Keratinocyte (primary cell): Measurements from ENCODE around the gene TYROBP. TPM values are rescaled to one million over a fixed set of nuclear protein-coding genes. Genes with fewer than 3 reads are reported as not detected.

ENCODE experiments used
- DNase-seq: peaks from one replicate; pipeline ENCODE4 v3.0.0-alpha.2; 2011; ENCODE audit warnings: low read depth, missing footprints, low spot score
- FAIRE-seq: peaks from 2 replicates; lab custom pipeline; 2011; peaks lifted over from hg19 to GRCh38; lab: Jason Lieb, UNC
- H2AFZ ChIP-seq: 2 replicates; pipeline ENCODE4 v1.6.0; 2012; ENCODE audit warnings: low read length, control low read depth, inconsistent platforms; ENCODE audit not compliant: control insufficient read depth
- H3K27ac ChIP-seq: 2 replicates; pipeline ENCODE4 v1.5.1; 2011; ENCODE audit warnings: low read length; ENCODE audit not compliant: control insufficient read depth, insufficient read depth
- H3K27me3 ChIP-seq: 3 replicates; pipeline ENCODE4 v1.6.0; 2011; ENCODE audit warnings: low read length; ENCODE audit not compliant: control insufficient read depth, insufficient read depth; ENCODE audit errors: extremely low read depth
- H3K36me3 ChIP-seq, 2 experiments: 2 replicates in 1 of 2; 3 replicates in 1 of 2; pipeline ENCODE4 v1.5.1; 2011; ENCODE audit warnings: low read length in 2 of 2, mild to moderate bottlenecking in 1 of 2; ENCODE audit not compliant: control insufficient read depth in 2 of 2, insufficient read depth in 2 of 2; ENCODE audit errors: extremely low read depth in 1 of 2
- H3K4me1 ChIP-seq: 3 replicates; pipeline ENCODE4 v1.5.1; 2011; ENCODE audit warnings: low read length; ENCODE audit not compliant: control insufficient read depth, insufficient read depth; ENCODE audit errors: extremely low read depth
- H3K4me2 ChIP-seq: 3 replicates; pipeline ENCODE4 v1.6.0; 2011; ENCODE audit warnings: low read depth, low read length; ENCODE audit not compliant: control insufficient read depth, insufficient read depth; ENCODE audit errors: extremely low read depth
- H3K4me3 ChIP-seq, 3 experiments: fragments of 200-600 bp in 1 of 3; sonication (generic) in 1 of 3; 2 replicates in 2 of 3; 3 replicates in 1 of 3; pipeline ENCODE4 v1.5.1; 2011 to 2016; ENCODE audit warnings: low read length in 3 of 3, mild to moderate bottlenecking in 3 of 3, control low read depth in 2 of 3, inconsistent platforms in 1 of 3, low read depth in 1 of 3, mixed read lengths in 1 of 3, mixed run types in 1 of 3, moderate library complexity in 1 of 3; ENCODE audit not compliant: control insufficient read depth in 2 of 3, insufficient read depth in 2 of 3; ENCODE audit errors: extremely low read depth in 1 of 3
- H3K79me2 ChIP-seq: 2 replicates; pipeline ENCODE4 v1.6.0; 2012; ENCODE audit warnings: low read length; ENCODE audit not compliant: control insufficient read depth, insufficient read depth
- H3K9ac ChIP-seq: 3 replicates; pipeline ENCODE4 v1.6.0; 2011; ENCODE audit warnings: low read length; ENCODE audit not compliant: control insufficient read depth, insufficient read depth; ENCODE audit errors: extremely low read depth
- H3K9me1 ChIP-seq: 3 replicates; pipeline ENCODE4 v1.6.0; 2011; ENCODE audit warnings: low read length; ENCODE audit not compliant: control insufficient read depth, insufficient read depth; ENCODE audit errors: extremely low read depth
- H3K9me3 ChIP-seq: 2 replicates; pipeline ENCODE4 v1.5.1; 2012; ENCODE audit warnings: low read depth, low read length; ENCODE audit not compliant: control insufficient read depth
- H4K20me1 ChIP-seq: 3 replicates; pipeline ENCODE4 v1.6.0; 2011; ENCODE audit warnings: low read length; ENCODE audit not compliant: control insufficient read depth, insufficient read depth; ENCODE audit errors: extremely low read depth
- EZH2 ChIP-seq: IDR thresholded peaks from one replicate; pipeline ENCODE4 v1.6.1; 2012; ENCODE audit warnings: inconsistent platforms, mild to moderate bottlenecking, low read length, moderate library complexity
- dilution Hi-C: fragments of 300-500 bp; cut with MboI; formaldehyde crosslinking; loops from one replicate; pipeline ENCODE4 v1.7.0; 2020; ENCODE audit warnings: low sequenced_read_pairs; ENCODE audit not compliant: extremely low pct_ligation_motif_present
- polyA plus RNA-seq, 5 experiments: library from polyadenylated mRNA; depleted of rRNA in 3 of 5; stranded (reverse) in 3 of 5; stranded (forward) in 1 of 5; unstranded in 1 of 5; fragments of >200 nt; gene quantifications; 1 replicate in 1 of 5; 2 replicates in 3 of 5; 3 replicates in 1 of 5; pipeline versions ENCODE4 v1.2.1 to v1.2.3, GENCODE V29; 2011 to 2012; ENCODE audit warnings: missing spikeins in 2 of 5, low read depth in 1 of 5, low replicate concordance in 1 of 5
- TF ChIP-seq, protein P1 (sequence below), 3 experiments: IDR thresholded peaks in 1 of 3; conservative IDR thresholded peaks in 1 of 3; optimal IDR thresholded peaks in 1 of 3; 2 replicates in 2 of 3; 3 replicates in 1 of 3; pipeline versions ENCODE3 to v1.5.1; 2011; ENCODE audit warnings: low read length in 3 of 3, mild to moderate bottlenecking in 3 of 3, moderate library complexity in 2 of 3, control low read depth in 1 of 3, inconsistent platforms in 1 of 3; ENCODE audit not compliant: insufficient read depth in 2 of 3; ENCODE audit errors: extremely low read depth in 1 of 3

TYROBP gene
- polyA plus RNA-seq, 1 donor (not counting 4 experiments of a cell fraction or from before 2014, with no cell fraction given), result not detected

DNA sequence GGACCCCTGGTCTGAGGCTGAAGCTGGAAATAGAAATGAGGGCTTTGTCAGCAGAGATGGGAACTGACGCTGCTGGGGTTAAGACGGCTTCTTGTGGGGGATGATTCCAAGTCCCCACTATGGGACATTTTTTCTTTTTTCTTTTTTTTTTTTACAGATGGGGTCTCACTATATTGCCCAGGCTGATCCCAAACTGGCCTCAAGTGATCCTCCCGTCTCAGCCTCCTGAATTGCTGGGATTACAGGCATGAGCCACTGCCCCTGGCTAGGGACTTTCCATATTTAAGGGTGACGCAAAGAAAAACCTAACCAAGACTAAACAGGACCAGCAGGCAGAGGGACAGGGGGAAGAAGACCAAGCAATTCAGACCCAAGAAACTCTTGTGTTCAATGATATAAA, 38.1 kb upstream of the TYROBP start:
- H4K20me1 ChIP-seq, result peaks cover 4% of the 10 kb centered on the region
- H3K4me3 ChIP-seq, result no peak overlapping the region
- H2AFZ ChIP-seq, result no peak overlapping the region
- H3K4me1 ChIP-seq, result no peaks in the 10 kb centered on the region
- no peaks in the 10 kb centered on the region for H3K9me3 ChIP-seq
- no peaks in the 10 kb centered on the region for H3K9me1 ChIP-seq
- DNase-seq (no peak), FAIRE-seq (no peak)
- peaks cover 0 to 2% of the 10 kb centered on the region in 2 experiments for H3K36me3 ChIP-seq
- H3K9ac ChIP-seq, result no peak overlapping the region
- H3K4me2 ChIP-seq, result no peak overlapping the region
- H3K27me3 ChIP-seq, result no peaks in the 10 kb centered on the region
- TF ChIP-seq EZH2, result no peak
- TF ChIP-seq, protein P1, sequence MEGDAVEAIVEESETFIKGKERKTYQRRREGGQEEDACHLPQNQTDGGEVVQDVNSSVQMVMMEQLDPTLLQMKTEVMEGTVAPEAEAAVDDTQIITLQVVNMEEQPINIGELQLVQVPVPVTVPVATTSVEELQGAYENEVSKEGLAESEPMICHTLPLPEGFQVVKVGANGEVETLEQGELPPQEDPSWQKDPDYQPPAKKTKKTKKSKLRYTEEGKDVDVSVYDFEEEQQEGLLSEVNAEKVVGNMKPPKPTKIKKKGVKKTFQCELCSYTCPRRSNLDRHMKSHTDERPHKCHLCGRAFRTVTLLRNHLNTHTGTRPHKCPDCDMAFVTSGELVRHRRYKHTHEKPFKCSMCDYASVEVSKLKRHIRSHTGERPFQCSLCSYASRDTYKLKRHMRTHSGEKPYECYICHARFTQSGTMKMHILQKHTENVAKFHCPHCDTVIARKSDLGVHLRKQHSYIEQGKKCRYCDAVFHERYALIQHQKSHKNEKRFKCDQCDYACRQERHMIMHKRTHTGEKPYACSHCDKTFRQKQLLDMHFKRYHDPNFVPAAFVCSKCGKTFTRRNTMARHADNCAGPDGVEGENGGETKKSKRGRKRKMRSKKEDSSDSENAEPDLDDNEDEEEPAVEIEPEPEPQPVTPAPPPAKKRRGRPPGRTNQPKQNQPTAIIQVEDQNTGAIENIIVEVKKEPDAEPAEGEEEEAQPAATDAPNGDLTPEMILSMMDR (optimal IDR thresholded peaks at IDR 0.05 in 1 of 3, IDR thresholded peaks at IDR 0.05 in 1 of 3, conservative IDR thresholded peaks at IDR 0.05 in 1 of 3; ENCODE audit: extremely low read depth in 1 of 3, insufficient read depth in 2 of 3, low read length in 3 of 3), result no peak
- dilution Hi-C loops, result no loop called here
- no peaks in the 10 kb centered on the region for H3K79me2 ChIP-seq
- no peak overlapping the region for H3K27ac ChIP-seq

DNA sequence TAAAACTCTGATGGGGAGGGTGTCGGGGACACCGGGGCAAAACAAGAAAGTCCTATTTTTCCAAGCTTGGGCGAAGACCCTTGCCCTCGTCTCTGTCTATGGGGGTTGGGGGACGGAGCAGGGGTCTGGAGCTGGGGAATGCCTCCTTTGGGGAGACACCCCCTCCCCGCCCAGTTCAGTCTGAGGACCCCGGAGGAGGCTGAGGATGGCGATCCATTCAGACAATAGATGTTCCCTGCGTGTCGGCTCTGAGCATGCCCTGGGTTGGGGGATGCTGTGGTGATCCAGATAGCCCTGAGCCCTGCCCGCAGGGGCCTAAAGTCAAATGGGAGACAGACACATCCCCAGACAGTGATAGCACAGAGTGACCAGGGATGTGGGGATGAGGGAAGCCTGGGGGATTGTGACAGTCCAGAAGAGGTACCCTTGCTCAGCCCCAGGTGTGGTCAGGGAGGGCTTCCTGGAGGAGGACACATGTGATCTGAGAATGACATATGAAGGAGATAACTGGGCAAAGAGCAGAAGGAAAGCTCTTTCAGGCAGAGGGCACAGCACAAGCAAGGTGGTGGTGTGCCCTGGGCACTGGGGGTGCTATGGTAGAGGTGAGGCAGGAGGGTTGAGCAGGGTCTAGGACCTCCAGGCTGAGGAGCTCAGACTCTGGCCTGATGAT, 37.2 kb upstream of the TYROBP start:
- dilution Hi-C loops, result no loop called here

More for the DNA sequence above, 37.2 kb upstream of the TYROBP start:
- H4K20me1 ChIP-seq, result peaks cover 4% of the 10 kb centered on the region
- DNase-seq (no peak), FAIRE-seq (no peak)
- no peak overlapping the region for H3K4me3 ChIP-seq
- no peaks in the 10 kb centered on the region for H3K4me1 ChIP-seq
- no peak overlapping the region for H2AFZ ChIP-seq
- no peaks in the 10 kb centered on the region for H3K9me3 ChIP-seq
- H3K27ac ChIP-seq, result no peak overlapping the region
- no peak overlapping the region for H3K9ac ChIP-seq
- no peaks in the 10 kb centered on the region for H3K27me3 ChIP-seq
- H3K36me3 ChIP-seq, result peaks cover 0 to 3% of the 10 kb centered on the region in 2 experiments
- no peak overlapping the region for H3K4me2 ChIP-seq
- H3K79me2 ChIP-seq, result no peaks in the 10 kb centered on the region
- no peaks in the 10 kb centered on the region for H3K9me1 ChIP-seq
- TF ChIP-seq, protein P1 (optimal IDR thresholded peaks at IDR 0.05 in 1 of 3, IDR thresholded peaks at IDR 0.05 in 1 of 3, conservative IDR thresholded peaks at IDR 0.05 in 1 of 3; ENCODE audit: extremely low read depth in 1 of 3, insufficient read depth in 2 of 3, low read length in 3 of 3), result no peak
- no peak for TF ChIP-seq EZH2
